ENCODE data around the gene TAF6.

TAF6 gene

DNA sequence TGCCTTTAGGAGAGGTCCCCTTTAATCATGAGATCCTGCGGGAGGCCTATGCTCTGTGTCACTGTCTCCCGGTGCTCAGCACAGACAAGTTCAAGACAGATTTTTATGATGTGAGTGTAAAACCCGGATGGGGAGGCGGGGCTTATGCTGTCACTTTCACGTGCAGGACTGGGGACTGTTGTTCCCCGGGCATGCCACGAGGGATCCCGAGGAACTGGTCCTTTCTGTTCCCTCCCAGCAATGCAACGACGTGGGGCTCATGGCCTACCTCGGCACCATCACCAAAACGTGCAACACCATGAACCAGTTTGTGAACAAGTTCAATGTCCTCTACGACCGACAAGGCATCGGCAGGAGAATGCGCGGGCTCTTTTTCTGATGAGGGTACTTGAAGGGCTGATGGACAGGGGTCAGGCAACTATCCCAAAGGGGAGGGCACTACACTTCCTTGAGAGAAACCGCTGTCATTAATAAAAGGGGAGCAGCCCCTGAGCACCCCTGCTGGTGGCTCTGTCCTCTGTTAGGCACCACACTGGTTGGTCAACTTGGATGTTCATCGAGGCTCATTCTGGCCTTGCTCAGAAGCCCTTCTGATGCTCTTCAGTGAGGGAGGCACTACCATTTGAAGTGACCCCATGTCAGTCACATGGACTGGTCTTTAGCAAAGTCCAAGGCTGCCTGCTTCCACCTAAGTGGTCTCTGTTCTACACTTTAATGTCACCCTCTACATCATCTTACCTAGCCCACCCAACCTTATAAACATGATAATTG lies 27.6 kb downstream of the TAF6 start:
- DNase-seq, result peak in 1 of 2 experiments; percentile 49

DNA sequence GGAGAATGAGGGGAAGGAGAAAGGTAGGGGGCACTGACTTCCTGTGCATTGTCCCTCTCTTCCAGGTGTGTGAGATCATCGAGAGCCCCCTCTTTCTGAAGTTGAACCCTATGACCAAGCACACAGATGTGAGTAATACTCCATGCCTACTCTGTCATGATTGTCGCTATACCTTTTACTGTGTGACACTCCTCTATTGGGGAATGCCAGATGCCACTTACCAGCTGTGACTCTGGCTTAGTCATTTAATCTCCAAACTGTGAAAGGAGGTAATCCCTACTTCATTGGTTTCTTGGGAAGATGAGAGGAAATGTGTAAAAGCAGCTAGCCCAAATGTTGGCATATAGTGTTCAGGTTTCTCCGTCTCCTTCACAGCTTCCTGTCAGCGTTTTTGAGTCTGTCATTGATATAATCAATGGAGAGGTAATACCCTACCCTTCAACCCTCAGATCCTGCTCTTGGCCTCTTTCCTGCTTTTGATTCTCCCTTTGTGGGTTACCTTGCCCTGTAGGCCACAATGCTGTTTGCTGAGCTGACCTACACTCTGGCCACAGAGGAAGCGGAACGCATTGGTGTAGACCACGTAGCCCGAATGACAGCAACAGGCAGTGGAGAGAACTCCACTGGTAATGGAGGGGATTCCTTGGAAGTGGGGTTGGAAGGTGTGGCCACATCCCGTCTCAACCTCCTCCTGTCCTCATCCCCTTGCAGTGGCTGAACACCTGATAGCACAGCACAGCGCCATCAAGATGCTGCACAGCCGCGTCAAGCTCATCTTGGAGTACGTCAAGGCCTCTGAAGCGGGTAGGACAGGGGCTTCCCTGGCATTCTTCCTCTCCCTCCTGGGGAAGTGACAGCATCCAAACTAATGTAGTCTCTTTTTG lies 28.4 kb downstream of the TAF6 start:
- DNase-seq, result peak; percentile 88 to 90

DNA sequence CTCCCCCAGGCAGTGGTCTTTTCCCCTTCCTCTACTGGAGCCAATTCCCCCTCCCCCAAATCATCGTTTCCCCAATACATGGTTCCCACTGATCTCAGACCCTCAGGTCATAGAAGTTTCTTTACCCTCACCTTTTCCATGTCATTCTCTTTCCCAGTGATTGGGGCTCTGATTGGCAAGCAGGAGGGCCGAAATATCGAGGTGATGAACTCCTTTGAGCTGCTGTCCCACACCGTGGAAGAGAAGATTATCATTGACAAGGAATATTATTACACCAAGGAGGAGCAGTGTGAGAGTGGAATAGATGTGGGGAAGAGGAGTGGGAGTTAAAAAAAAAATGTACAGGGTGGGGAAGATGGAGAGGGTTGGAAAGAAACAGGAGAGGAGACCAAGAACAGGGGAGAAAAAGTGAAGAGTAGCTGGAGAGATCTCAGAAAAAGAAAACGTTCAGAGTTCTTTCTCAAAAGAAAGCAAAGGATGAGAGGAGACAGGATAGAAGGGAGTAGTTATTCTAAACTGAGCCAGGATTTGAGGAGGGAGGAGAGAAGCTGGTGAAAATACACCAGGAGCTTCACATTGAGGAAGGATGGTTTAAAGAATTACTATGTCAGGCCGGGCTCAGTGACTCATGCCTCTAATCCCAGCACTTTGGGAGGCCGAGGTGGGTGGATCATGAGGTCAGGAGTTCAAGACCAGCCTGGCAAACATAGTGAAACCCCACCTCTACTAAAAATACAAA lies 29.5 kb downstream of the TAF6 start:
- DNase-seq, result no peak

DNA sequence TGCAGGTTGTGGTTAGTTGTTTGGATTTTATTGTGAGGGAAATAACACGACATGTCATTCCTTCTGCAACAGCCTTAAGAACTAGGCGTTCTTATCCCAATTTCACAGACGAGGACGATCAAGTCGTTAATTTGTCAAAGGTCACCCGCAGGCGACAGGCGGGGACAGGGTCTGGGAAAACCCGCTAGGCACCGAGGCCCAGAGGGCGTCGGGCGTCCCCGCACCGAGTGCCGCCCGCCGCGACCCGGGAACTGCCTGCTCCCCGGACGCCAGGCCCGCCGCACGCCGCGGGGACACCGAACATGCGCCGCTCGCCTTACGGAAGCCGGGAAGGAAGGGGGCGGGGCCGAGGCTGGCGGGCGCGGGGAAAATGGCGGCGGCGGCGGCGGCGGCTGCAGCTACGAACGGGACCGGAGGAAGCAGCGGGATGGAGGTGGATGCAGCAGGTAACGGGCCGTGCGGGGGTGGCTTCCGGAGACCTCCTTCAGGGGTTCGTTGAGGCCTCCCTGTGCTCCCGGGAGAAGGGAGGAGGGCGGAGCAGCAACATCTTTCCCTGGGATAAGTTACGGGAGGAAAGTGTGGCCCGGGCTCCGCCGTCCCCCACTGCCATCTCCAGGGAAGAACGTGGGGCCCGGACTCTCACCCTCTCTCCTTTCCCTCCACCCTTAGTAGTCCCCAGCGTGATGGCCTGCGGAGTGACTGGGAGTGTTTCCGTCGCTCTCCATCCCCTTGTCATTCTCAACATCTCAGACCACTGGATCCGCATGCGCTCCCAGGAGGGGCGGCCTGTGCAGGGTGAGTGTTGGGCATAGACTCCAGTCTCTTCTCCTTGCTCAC lies 30.3 kb downstream of the TAF6 start, which contains the start of gene COPS6:
Gene COPS6 (plus strand): TSS at position 349 of the 837 bp plus-strand sequence. CDS start 22 bp downstream, at position 371.
- peak; percentile 24 to 60 for DNase-seq

DNA sequence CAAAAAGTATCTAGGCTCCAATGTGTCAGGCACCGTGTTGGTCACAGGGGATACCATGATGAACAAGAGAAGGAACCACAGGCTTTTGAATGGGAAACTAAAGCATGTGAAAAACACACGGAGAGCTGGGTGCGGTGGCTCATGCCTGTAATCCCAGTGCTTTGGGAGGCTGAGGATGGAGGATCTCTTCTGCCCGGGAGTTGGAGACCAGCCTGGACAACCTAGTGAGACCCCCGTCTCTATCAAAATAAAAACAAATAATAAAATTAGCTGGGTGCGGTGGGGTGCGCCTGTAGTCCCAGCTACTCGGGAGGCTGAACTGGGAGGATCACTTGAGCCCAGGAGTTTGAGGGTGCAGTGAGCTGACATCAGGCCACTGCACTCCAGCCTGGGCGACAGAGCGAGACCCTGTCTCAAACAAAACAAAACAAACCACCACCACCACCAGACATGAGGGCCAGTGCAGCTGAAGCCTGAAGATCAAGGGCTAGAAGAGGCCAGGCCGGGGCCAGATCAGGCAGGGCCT lies 31.0 kb downstream of the TAF6 start:
- DNase-seq, result no peak

DNA sequence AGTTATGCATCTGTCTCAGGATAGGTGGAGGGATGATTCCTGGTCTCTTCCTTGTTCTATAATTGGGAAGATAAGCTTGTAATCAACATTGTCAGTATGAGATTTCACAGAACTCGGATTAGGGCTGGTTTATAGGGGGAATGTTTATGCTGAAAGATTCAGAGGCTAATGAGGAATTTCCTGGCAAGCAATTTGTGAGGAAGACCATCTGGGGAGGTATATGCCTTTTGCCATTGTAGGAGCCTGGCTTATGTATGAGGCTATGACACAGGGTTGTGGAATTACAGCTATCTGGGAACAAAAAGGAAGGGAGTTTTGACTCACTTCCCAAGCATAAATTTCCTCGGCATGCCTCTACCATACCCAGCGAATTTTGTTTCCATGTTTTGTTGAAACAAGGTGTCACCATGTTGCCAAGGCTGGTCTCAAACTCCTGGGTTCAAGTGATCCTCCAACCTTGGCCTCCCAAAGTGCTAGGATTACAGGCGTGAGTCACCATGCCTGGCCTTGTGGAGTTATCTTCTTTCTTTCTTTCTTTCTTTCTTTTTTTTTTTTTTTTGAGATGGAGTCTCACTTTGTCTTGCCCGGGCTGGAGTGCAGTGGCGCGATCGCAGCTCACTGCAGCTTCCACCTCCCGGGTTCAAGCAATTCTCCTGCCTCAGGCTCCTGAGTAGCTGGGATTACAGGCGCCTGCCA lies 32.0 kb downstream of the TAF6 start:
- DNase-seq, result no peak

DNA sequence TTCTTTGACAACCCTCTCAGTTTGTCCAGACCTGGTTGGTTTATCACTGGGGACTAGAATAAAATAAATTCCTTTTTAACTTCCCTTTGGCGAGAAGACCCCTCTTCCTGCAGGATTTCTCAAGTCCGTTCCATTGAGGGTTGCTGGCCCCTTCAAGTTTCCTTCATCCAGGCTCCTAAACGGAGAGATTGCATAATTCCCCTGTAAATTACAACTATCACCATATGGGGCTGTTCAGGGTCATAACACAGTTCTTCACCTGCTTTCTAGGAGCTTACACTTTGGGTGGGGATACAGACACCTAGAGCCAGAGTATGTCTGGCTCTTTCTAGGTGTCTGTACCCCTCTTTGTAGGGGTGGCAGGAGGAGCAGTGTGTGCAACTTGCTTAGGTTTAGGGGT lies 33.6 kb downstream of the TAF6 start:
- DNase-seq, result peak in 1 of 2 experiments; percentile 8

DNA sequence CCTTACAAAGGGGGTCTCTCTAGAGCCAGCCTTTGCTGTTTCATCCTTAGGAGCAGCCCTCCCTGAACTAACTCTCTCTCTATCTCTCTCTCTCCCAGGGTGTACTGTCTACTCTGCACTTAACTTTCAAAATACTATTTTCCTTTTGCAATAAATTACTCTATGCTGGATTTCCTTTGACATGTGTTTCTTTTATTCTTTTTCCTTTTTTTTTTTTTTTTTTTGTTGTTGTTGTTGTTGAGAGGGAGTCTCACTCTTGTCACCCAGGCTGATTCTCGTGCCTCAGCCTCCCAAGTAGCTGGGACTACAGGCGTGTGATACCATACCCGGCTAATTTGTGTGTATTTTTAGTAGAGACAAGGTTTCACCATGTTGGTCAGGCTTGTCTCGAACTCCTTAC lies 36.2 kb downstream of the TAF6 start:
- no peak for DNase-seq

DNA sequence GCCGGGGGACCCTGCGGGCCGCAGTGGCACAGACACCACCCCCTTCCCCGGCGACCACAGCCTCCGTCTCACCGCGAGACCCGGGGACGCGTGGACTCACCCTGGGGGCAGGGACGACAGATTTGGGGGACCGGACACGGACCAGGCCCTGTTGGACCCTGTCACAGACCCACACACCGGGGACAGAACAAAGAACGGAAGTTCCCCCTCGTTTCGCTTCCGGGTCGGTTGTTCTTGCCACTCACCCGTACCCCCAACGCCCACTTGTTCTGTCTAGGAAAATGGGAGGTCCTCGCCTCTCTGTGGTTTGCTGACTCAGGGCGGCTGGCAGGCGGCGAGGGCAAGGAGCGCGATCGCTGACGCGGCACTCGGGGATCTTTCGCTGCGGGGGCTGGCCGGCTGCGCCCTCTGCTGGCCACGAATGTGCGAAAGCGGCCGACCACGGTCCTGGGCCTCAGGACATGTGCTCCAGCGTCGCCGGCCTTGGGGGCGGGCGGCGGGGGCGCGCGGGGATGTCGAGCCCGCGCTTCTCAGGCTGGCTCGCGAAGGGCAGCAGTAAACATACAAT lies 37.5 kb downstream of the TAF6 start, which contains the start of gene ZNF3:
Gene ZNF3 (minus strand): TSS at position 189 of the 568 bp plus-strand sequence. CDS start 4,366 bp downstream, outside the sequence.
- peak; percentile 98 for DNase-seq

DNA sequence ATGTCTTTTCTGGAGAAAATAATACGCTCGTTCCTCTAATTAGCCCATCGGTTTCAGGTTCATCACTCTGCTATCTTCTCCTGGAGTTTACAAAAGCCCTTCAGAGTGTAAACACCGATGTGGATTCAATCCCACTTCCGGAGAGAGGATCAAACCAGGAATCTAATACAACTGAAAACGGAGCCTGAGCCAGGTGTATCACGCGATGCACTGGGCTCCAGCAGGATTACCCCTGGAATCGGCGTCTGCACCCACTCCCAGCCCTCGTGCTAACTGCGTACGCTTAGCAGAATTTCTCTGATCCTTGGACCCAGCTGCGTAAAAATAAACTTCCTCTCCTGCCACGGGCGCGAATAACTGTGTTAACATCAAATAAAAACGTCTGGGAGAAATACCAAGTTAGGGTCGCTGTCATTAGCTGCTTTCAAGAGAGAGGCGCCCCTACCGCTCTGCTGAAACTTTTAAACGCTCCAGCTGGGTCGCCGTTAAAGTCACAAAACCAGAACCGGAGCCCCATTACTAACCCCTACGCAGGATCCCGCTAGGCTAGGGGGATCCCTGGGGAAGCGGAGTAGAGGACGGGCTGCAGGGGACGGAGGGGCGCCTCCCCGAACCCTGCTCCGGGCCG lies 38.1 kb downstream of the TAF6 start:
- no peak for DNase-seq

DNA sequence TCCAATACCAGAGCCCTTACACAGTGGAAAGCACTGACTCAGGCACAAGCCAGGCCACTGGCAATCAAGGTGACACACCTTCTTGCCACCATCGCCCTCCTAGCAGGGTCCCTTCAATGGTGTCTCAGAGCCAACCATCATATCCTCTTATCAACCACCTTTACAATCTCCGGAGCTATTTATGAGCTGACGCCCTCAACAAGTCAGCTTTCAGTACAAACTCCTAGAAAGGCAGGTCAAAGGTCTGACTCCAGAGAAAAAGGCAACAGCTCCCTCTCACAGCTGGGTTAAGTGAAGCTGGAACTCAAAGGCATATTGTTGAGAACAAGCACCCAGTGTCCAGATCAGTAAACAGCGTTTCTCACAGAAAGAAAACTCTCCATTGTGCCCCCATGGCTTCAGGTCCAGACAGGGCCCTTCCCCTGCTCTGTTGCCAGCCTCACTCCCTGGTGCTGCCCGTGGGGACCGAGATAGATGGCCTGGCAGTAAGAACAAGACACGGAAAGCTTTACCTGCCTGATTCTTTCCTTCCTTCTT lies 40.1 kb downstream of the TAF6 start:
- no peak for DNase-seq

DNA sequence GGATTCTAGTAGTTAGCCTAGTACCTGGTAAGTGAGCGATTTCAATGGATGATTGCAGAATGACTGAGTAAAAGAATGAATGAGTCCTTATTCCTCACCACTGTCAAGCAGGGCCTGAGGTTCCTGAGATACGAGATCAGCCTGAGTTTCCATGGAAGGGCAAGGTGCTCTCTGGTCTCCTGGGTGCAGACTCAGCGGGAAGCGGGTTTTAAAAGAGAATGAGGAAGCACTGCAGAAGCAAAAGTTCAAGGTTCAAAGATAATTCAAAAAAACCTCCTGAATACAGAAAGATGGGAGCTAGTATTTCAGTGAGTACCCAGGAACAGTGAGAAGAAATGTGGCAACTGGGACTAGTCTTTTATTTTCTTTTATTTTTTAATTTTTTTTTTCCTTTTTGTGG lies 42.0 kb downstream of the TAF6 start:
- no peak for DNase-seq

DNA sequence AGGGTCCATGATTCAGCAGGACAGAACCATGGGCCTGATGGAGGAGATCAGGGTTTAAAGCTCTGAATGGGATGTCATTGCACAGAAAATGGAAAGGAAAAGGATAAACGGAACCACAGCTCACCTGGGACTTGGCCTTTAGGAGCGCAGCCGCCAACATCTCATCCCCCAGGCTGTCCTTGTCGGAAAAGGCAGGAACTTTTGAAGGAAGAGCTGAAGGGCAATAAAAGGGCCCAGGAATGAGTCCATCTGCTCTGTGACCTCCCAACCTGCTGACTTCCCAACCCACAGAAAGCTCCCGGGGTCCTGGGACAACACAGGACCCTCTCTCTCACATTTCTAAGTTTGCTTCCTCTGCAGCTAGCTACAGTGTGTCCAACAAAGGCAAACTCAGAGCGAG lies 43.7 kb downstream of the TAF6 start:
- DNase-seq, result no peak

DNA sequence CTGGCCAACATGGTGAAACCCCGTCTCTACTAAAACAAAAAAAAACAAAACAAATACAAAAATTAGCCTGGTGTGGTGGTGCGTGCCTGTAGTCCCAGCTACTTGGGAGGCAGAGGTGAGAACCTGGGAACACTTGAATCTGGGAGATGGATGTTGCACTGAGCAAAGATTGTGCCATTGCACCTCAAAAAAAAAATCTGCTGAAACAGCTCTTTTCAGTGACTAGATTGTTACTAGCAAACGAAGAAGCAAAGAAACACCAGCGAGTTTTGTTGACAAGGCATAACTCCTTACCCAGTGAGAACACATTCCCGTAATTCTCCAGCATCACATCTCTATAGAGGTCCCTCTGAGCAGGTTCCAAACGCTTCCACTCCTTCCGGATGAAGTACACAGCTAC lies 44.3 kb downstream of the TAF6 start:
- no peak for DNase-seq

DNA sequence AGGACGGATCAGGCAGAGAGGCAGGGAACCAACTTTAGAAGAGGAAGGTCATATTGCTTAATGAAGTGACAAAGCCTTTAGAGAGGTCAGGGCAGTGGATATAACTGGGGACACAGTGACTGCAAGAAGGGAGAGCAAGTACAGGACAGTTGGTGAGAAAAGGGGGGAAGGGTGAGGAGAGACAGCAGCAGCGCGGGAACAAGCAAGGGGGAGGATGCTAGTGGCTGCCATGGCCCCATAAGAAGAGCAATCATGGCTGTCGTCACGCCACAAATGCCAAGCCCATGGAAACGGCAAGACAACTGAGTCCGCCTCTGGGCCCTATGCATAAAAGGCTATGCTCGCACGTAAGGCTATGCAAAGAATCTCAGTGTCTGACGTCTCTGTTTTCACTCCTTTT lies 46.7 kb downstream of the TAF6 start:
- no peak for DNase-seq

DNA sequence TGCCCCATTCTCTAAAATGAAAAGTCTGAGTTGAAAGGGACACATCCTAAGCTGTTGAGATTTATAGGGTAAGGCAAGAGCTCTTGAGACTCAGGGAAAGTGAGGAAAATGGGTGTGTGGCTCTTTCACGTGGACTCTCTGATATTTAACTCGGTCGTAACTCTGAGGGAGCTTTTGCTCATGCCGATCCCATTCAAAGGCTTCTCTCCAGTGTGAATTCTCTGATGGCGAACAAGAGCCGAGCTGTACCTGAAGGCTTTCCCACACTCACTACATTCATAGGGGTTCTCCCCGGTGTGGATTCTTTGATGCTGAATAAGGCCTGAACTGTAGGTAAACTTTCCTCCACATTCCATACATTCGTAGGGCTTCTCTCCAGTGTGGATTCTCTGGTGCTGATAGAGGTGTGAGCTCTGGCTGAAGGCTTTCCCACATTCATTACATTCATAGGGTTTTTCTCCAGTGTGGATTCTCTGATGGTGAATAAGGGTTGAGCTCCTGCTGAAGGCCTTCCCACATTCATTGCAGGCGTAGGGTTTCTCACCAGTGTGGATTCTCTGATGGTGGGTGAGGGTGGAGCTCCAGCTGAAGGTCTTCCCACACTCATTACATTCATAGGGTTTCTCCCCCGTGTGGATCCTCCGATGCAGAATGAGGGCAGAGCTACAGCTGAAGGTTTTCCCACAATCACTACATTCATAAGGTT lies 48.0 kb downstream of the TAF6 start:
- no peak for DNase-seq

DNA sequence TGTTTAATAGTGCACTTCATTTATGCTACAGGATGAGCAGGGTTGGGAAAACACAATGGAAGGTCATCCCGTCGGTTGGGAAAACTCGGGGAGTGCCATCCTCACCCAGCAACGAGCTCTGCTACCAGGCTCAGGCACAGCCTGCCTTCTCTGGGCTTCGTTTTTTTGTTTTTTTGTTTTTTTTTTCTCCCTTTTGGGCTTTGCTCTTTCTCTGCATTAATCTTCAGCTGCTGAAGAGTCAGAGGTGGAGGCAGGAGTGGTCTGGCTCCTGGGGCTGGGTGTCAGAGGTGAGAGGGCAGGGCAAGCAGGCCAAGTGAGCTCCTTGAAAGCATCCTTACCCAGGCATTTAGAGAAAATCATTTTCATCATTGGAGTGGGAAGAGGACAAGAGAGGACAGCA lies 49.2 kb downstream of the TAF6 start:
- no peak for DNase-seq

DNA sequence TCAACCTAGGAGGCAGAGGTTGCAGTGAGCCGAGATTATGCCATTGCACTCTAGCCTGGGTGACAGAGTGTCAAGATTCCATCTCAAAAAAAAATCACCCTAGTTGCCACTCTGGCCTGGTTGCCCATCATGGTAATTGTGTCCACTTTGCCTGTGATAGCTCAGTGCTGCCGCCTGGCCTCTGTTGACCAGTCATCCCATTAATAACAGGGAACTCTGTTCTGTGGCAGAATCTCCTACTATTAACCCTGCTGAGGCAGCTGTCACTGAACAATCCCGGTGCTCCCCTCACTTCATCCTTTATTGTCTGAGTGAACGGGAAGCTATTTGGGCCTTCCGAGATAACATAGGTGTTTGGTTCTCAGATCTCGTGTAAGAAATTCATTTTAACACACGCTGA lies 52.2 kb downstream of the TAF6 start:
- DNase-seq, result no peak

DNA sequence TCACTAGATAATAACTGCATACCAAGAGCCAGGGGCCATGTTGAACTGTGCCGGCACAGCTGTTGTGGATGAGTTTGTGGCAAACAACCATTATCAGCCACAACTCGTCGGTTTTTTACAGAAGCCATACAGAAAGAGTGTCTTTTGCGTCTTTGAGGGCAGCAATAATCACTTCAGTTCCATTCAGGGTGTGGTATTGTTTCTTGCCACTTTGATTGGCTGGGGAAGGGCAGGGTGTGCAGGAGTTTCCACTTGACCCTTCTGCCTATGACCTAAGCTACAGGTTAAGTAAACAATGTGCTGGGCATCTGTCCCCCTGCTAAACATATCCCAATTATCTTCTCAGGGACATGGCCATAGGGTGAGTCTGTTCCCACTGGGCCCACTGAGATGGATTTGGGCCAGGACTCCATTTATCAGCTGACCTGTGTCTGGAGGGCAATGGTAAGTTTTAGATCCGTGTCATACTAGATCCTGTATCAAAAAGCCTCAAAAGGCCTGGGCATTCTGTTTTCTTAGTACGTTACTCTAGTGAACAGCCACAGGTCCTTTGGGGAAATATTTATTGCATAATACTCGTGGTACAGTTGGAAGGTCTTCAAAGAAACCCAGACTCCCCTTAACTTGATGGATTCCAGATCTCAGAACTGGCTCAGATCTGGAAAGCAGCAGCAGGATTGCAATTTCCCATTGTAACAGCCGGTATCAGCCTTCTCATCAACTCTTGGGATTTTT lies 53.5 kb downstream of the TAF6 start:
- DNase-seq, result no peak
